Fibroblast of villous mesenchyme (primary cell): ENCODE measurements around the gene TP53I11. TPM values are rescaled to one million over a fixed set of nuclear protein-coding genes. Genes with fewer than 3 reads are reported as not detected.

Source experiments
- DNase-seq: peaks from one replicate; pipeline ENCODE4 v3.0.0-alpha.2; 2010; ENCODE audit warnings: low read depth
- H3K4me3 ChIP-seq: 2 replicates; pipeline ENCODE4 v1.5.1; 2011; ENCODE audit warnings: low read depth, mild to moderate bottlenecking, low read length
- total RNA-seq: library from RNA; depleted of rRNA; stranded (reverse); fragments of >200 nt; gene quantifications from 2 replicates; pipeline ENCODE4 v1.2.3, GENCODE V29; 2012
- TF ChIP-seq, protein P1 (sequence below): IDR thresholded peaks from 2 replicates; pipeline ENCODE4 v1.5.1; 2012; ENCODE audit warnings: low read depth, mild to moderate bottlenecking, low read length; ENCODE audit not compliant: insufficient read depth

Gene TP53I11
- total RNA-seq, 1 donor = 38.4 TPM

DNA sequence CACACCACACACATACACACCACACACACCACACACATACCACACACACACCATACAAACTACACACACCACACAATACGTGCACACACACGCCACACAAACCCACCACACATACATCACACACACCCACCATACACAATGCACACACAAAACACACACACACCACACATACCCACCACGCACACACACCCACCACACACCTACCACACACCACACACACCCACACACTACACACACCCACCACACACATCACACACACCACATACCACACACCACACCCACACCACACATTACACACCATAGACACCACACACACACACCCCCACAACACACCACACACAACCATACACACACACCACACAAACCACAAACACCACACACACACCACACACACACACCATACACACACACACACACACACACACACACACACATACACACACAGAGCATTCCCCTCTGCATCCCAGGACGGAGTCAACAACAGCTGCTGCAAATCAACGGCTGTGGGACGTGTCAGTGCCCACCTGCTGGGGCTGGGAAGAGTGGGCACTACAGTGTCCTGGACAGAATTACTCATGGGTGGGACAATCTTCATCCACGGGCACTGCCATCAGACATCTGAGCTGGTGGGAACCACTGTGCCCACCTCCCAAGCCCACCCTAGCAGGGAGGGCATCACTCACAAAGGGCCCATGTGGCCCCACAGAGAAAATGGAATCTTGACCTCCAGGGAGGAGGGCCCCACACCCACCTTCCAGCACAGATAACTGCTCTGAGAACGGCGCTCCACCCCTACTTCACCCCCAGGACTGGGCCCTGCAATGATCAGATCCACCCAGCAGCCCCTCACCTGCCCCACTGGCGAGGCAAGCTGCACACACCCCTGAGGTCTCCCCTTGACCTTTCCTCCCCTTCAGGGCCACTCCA, 8.4 kb downstream of the TP53I11 start:
- no peak for DNase-seq
- H3K4me3 ChIP-seq = no peak overlapping the region
- TF ChIP-seq, protein P1, sequence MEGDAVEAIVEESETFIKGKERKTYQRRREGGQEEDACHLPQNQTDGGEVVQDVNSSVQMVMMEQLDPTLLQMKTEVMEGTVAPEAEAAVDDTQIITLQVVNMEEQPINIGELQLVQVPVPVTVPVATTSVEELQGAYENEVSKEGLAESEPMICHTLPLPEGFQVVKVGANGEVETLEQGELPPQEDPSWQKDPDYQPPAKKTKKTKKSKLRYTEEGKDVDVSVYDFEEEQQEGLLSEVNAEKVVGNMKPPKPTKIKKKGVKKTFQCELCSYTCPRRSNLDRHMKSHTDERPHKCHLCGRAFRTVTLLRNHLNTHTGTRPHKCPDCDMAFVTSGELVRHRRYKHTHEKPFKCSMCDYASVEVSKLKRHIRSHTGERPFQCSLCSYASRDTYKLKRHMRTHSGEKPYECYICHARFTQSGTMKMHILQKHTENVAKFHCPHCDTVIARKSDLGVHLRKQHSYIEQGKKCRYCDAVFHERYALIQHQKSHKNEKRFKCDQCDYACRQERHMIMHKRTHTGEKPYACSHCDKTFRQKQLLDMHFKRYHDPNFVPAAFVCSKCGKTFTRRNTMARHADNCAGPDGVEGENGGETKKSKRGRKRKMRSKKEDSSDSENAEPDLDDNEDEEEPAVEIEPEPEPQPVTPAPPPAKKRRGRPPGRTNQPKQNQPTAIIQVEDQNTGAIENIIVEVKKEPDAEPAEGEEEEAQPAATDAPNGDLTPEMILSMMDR = no peak

DNA sequence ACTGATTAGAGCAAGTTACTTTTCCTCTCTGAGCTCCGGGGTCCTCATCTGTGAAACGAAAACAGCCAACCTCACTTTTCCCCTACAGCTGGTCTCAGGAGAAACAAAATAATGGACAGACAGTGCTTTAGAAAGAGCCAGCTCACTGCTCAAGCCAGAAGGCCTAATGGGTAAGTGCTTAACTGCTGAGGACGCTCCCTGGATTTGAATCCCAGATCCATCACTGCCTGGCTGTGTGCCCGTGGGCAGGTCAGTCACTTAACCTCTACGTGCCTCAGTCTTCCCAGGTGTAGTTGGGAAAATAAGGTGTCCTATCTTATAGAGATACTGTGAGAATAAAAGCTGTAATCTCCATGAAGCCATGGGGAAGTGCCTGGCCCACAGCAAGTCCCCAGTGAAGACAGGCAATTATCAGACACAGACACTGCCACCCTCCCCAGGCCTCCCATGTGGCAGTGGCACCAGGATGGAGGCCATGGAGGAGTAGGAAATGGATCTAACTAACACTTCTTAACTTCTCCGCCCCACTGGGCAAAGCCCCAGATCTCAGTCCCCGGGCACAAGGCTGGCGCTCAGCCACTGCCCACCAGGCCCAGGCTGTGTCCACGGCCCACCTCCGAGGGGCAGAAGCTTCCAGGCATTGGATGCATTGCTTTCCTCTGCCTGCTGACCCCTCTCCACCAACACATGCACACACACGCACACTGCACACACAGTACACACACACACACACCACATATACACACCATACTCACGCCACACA, 9.2 kb downstream of the TP53I11 start:
- no peak for DNase-seq
- no peak overlapping the region for H3K4me3 ChIP-seq
- TF ChIP-seq, protein P1 = no peak

DNA sequence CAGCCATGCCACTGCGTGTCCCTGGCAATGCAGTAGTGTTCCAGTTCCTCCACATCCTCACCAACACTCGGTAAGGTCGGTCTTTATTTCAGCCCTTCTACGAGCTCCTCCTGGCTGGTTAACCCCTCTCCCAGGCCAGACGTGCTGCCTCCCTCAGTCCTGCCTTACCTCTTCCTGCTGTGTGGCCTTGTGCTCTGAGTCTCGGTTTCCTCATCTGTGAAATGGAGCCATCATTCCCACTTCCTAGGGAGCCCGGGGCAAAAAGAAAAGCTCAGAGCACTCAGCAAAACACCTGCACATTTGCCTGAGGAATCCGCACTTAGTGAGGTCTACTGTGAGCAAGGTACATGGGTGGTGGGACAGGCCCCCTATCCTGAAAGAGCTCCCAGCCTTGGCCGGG, 9.8 kb downstream of the TP53I11 start:
- DNase-seq = no peak
- TF ChIP-seq, protein P1 = no peak

DNA sequence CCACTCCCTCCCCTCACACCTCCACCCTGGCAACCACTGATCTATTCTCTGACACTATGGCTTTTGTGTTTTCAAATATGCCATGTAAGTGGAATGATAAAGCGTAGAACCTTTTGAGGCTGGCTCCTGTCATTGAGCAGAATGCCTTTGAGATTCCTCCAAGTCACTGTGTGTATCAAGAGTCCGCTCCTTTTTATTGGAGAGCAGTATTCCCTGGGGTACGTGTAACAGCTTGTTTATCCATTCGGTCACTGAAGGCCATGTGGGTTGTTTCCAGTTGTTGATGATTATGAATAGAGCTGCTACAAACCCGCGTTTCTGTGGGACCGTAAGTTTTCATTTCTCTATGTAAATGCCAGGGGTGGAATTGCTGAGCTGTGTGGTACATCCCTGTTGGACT, 10.3 kb downstream of the TP53I11 start:
- DNase-seq = no peak
- H3K4me3 ChIP-seq = no peak overlapping the region
- TF ChIP-seq, protein P1 = no peak

More for the DNA sequence above, 9.8 kb downstream of the TP53I11 start:
- H3K4me3 ChIP-seq = no peak overlapping the region

DNA sequence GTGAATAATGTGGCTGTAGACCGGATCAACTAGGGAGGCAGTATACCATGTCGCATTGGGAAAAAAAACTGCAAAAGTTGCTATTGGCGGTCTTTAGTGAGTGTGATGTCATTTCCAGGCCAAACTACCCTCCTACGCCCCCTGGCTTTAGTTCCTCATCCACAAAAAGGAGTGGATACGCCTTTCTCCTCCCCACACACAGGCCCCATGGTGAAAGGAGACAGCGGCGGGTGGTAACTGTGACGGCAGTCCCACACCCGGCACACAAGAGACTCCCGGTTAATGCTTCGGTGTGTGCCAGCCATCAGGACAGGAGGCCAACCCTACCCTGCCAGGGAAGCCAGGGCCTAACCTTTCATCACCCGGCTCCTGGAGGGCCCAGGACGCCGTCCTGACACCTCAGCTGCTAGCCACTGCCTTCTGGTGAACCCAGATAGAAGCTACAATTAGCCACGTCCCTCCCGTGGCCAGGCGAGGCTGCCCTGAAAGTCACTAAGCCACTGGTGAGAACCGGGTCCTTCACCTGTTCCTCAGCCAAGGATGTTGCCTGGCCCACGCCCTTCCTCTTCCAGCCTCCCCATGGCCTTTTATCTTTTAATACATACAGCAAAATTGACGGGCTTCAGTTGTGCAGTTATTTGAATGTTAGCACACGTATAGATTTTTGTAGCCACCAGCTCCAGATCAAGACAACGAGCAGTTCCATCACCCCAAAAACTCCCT, 10.8 kb downstream of the TP53I11 start:
- TF ChIP-seq, protein P1 = peak; percentile 29
- peak; percentile 10 for DNase-seq
- no peak overlapping the region for H3K4me3 ChIP-seq

DNA sequence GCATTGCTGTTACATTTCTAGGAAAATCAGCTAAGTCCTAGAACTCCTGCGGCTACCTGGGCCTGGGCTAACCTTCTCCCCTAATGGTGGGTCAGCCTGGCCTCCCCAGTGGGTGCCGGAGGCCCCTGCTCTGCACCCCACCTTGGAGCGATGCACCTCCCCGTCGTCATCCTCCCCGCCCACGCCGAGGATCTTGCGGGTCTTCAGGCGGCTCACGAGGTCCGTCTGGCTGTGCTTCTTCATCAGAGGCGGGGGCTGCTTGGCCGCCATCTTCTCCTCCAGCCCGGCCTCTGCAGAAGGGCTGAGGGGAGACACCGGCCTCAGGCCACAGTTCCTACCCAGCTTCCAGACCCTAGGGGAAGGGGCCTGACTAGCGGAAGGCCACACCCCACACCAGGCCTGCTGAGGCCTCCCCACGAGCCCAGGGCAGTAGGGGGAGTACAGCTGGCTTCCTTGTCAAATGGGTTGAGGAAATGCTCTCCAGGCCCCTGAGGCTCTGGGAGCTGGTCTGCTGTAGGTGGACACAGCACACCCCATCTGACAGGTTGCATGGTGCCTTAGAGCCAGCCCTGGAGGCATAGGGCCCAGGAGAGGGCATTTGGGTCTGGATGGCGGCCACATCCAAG, 12.5 kb downstream of the TP53I11 start:
- TF ChIP-seq, protein P1 = no peak
- DNase-seq = no peak
- no peak overlapping the region for H3K4me3 ChIP-seq
